ENCODE data around the gene ABHD10. TPM values are rescaled to one million over a fixed set of nuclear protein-coding genes. Genes with fewer than 3 reads are reported as not detected.

ABHD10 gene
- total RNA-seq, 1 donor from 2014 or later, result 29.3 TPM

DNA sequence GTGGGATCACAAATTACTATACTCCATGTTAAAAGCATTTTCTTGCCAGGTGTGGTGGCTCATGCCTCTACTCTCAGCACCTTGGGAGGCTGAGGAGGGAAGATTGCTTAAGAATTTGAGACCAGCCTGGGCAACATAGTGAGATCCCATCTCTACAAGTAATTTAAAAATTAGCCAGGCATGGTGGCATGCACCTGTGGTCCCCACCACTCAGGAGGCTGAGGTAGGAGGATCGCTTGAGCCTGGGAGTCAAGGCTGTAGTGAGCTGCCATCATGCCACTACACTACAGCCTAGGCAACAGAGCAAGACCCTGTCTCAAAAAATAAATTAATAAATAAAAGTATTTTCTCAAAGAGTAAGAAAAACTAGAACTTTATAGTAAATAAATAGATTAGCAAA lies 22.9 kb upstream of the ABHD10 start:
- ATAC-seq (no peak), DNase-seq (no peak)
- no peak overlapping the region for H3K27ac ChIP-seq
- H3K4me3 ChIP-seq, result no peak overlapping the region
- peaks cover 16% of the 10 kb centered on the region for H3K36me3 ChIP-seq
- no peaks in the 10 kb centered on the region for H3K9me3 ChIP-seq
- H3K4me1 ChIP-seq, result peaks cover 6% of the 10 kb centered on the region
- intact Hi-C loops (cut with DNase I), result no loop called here
- TF ChIP-seq, protein P1, sequence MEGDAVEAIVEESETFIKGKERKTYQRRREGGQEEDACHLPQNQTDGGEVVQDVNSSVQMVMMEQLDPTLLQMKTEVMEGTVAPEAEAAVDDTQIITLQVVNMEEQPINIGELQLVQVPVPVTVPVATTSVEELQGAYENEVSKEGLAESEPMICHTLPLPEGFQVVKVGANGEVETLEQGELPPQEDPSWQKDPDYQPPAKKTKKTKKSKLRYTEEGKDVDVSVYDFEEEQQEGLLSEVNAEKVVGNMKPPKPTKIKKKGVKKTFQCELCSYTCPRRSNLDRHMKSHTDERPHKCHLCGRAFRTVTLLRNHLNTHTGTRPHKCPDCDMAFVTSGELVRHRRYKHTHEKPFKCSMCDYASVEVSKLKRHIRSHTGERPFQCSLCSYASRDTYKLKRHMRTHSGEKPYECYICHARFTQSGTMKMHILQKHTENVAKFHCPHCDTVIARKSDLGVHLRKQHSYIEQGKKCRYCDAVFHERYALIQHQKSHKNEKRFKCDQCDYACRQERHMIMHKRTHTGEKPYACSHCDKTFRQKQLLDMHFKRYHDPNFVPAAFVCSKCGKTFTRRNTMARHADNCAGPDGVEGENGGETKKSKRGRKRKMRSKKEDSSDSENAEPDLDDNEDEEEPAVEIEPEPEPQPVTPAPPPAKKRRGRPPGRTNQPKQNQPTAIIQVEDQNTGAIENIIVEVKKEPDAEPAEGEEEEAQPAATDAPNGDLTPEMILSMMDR (IDR thresholded peaks at IDR 0.05), result no peak
- no peaks in the 10 kb centered on the region for H3K27me3 ChIP-seq (ENCODE audit: low read depth)

DNA sequence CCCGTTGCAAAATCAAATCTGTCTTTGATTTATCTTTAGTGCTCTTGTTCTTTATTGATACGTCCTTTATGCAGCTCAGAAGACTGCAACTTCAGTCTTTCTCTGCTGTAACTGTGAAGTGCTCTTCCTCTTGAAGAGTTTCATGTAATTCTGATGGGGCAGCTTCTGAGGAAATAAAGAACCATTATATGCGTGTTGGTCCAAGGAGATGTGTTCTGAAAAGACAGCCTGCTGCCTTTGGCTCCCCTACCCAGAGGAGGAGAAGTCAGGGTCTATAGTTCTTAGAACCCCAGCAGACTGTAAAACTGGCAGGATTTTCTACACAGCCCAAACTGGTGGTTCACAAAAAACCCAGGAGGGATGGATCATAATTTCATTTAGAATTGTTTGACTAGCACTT lies 22.4 kb upstream of the ABHD10 start:
- TF ChIP-seq, protein P1 (IDR thresholded peaks at IDR 0.05), result no peak
- peaks cover 16% of the 10 kb centered on the region for H3K36me3 ChIP-seq
- intact Hi-C loops (cut with DNase I), result no loop called here
- H3K4me3 ChIP-seq, result no peak overlapping the region
- H3K9me3 ChIP-seq, result no peaks in the 10 kb centered on the region
- ATAC-seq (no peak), DNase-seq (no peak)
- H3K27me3 ChIP-seq (ENCODE audit: low read depth), result no peaks in the 10 kb centered on the region
- H3K27ac ChIP-seq, result no peak overlapping the region
- H3K4me1 ChIP-seq, result peaks cover 6% of the 10 kb centered on the region

DNA sequence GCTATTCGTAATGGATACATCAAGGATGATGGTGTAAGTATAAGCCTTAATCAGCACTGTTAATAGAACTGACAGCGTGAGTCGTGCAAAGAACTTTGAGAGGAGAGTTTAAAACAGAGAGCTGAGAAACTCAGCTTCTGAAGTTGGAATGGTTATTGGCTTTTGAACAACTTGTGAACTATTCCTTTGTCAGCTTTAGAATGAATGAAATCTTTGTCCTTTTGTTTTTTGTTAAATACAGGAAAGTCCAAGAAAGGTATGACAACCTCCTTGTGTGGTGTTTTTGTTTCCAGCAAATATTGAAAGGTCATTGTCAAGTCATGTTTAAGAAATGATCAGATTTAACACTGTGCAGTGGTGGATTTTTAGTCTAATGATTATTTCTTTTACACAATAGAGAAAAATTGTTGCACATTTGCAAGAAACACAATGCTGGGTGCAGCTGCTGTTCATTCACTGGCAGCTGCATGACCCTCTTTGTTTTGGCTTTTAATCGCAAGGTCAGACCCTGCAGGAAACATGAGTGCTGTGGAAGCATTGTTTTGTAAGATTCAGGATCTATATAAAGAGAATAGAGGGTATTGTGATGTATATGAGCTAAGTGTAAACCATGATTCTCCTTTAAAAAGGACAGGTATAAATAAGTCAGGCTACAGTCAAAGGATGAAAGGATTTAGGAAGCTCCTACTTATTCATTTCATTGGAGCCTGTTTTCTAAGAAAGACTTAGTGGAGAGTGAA lies 21.7 kb upstream of the ABHD10 start:
- H3K4me3 ChIP-seq, result no peak overlapping the region
- intact Hi-C loops (cut with DNase I), result no loop called here
- no peaks in the 10 kb centered on the region for H3K9me3 ChIP-seq
- ATAC-seq (no peak), DNase-seq (no peak)
- peaks cover 21% of the 10 kb centered on the region for H3K36me3 ChIP-seq
- TF ChIP-seq, protein P1 (IDR thresholded peaks at IDR 0.05), result no peak
- H3K4me1 ChIP-seq, result peaks cover 6% of the 10 kb centered on the region
- no peaks in the 10 kb centered on the region for H3K27me3 ChIP-seq (ENCODE audit: low read depth)
- H3K27ac ChIP-seq, result no peak overlapping the region

DNA sequence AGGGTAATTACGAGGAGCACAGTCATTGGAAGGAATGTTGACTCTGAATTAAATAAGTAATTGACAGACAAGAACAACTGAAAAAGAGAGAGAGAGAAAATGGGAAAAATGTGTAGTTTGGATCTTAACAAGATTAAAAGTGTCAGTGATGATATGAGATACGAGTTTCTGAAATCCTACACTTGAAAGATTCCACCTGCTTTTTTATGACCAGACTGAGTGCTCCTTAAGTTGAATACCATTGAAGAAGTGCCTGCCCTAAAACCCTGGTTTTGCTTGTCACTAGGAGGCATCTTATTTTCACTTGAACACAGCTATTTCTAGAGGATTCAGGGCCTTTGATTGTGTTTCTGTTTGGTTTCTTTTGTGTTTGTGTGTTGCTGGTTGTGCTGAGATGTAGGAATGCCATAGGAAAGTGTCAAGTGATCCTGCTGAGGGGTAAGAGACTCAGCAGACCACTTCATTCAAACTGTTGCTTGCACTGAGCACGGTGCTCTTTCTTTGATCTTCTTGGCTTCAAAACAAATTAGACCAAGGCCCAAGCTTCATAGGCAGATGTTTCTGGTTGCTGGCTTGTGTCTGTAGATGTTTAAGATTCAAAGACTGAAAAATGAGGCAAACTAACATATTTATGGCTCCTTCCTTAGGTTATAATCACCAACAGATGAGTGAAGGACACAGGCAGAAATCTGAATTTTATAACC lies 17.2 kb upstream of the ABHD10 start:
- H3K9me3 ChIP-seq, result no peaks in the 10 kb centered on the region
- H3K27me3 ChIP-seq (ENCODE audit: low read depth), result no peaks in the 10 kb centered on the region
- no peak overlapping the region for H3K27ac ChIP-seq
- DNase-seq (no peak), ATAC-seq (no peak)
- TF ChIP-seq, protein P1 (IDR thresholded peaks at IDR 0.05), result no peak
- no peaks in the 10 kb centered on the region for H3K4me1 ChIP-seq
- H3K4me3 ChIP-seq, result no peak overlapping the region
- intact Hi-C loops (cut with DNase I), result loop anchor here (10.0 kb wide), 1 partner anchor 247 kb away; no protein-coding TSS in a partner anchor
- H3K36me3 ChIP-seq, result peaks cover 5% of the 10 kb centered on the region

DNA sequence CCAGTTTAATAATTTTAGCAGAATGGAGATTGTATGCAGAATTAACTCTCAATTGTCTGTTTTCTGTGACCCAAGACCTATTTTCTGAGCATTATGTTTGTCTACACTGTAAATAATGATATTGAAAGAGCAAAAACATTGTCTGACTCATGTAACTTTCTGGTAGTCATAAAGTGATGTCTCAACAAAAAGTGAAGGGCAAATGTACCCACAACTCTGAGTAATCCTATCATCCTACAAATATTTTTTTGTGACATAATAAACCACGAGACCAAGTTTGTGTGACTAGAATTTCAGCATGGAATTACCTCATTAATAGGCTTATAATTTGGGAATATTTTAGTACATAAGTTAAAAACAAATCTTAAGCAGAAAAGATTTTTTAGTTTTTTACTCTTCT lies 15.4 kb upstream of the ABHD10 start:
- H3K27me3 ChIP-seq (ENCODE audit: low read depth), result no peaks in the 10 kb centered on the region
- intact Hi-C loops (cut with DNase I), result loop anchor here (10.0 kb wide), 1 partner anchor 249 kb away; no protein-coding TSS in a partner anchor
- TF ChIP-seq, protein P1 (IDR thresholded peaks at IDR 0.05), result no peak
- H3K36me3 ChIP-seq, result peaks cover 5% of the 10 kb centered on the region
- H3K27ac ChIP-seq, result no peak overlapping the region
- DNase-seq, result no peak
- no peak for ATAC-seq
- H3K4me1 ChIP-seq, result peaks cover 16% of the 10 kb centered on the region
- no peaks in the 10 kb centered on the region for H3K9me3 ChIP-seq
- no peak overlapping the region for H3K4me3 ChIP-seq

Measured in lower lobe of right lung (tissue), 2 donors.